BJ (cell line): ENCODE measurements around the gene SOCS4. TPM values are rescaled to one million over a fixed set of nuclear protein-coding genes. Genes with fewer than 3 reads are reported as not detected.
A peak's percentile ranks its signal among the peaks of the same experiment; 100 is the strongest.

ENCODE experiments used
- CTCF ChIA-PET: fragments of 350-600 bp; formaldehyde crosslinking; extraction: SDS; loops from one replicate; lab custom pipeline; 2021; ENCODE audit warnings: antibody characterized with exemption, inconsistent platforms; lab: Yijun Ruan, JAX
- POLR2A ChIA-PET: fragments of 300-600 bp; sonication (Branson Sonifier 250); formaldehyde crosslinking; extraction: SDS; loops from one replicate; lab custom pipeline; 2021; ENCODE audit warnings: antibody characterized with exemption; lab: Charles Lee
- DNase-seq: peaks from one replicate; pipeline ENCODE4 v3.0.0-alpha.2; 2011; ENCODE audit warnings: low read depth
- H3K27me3 ChIP-seq: 2 replicates; pipeline ENCODE4 v1.6.0; 2011; ENCODE audit warnings: low read length; ENCODE audit not compliant: control insufficient read depth, insufficient read depth
- H3K36me3 ChIP-seq: 2 replicates; pipeline ENCODE4 v1.5.1; 2011; ENCODE audit warnings: low read length; ENCODE audit not compliant: control insufficient read depth, insufficient read depth
- H3K4me3 ChIP-seq: 2 replicates; pipeline ENCODE4 v1.5.1; 2011; ENCODE audit warnings: low read depth, mild to moderate bottlenecking, control low read depth, low read length
- polyA minus RNA-seq: library from RNA; depleted of rRNA, polyadenylated mRNA; stranded (reverse); fragments of >200 nt; gene quantifications from 2 replicates; pipeline ENCODE4 v1.2.3, GENCODE V29; 2011; rRNA and poly(A)+ RNA removed
- polyA plus RNA-seq: library from polyadenylated mRNA; depleted of rRNA; stranded (reverse); fragments of >200 nt; gene quantifications from 2 replicates; pipeline ENCODE4 v1.2.3, GENCODE V29; 2011; rRNA removed
- TF ChIP-seq, protein P1 (sequence below): IDR thresholded peaks from 2 replicates; pipeline ENCODE4 v1.5.1; 2011; ENCODE audit warnings: low read depth, mild to moderate bottlenecking, control low read depth, inconsistent platforms, low read length, moderate library complexity; ENCODE audit not compliant: insufficient read depth

The SOCS4 gene
- polyA plus RNA-seq, result 3.0 and 6.2 TPM in 2 replicates
- polyA minus RNA-seq, result 17.8 and 20.8 TPM in 2 replicates

DNA sequence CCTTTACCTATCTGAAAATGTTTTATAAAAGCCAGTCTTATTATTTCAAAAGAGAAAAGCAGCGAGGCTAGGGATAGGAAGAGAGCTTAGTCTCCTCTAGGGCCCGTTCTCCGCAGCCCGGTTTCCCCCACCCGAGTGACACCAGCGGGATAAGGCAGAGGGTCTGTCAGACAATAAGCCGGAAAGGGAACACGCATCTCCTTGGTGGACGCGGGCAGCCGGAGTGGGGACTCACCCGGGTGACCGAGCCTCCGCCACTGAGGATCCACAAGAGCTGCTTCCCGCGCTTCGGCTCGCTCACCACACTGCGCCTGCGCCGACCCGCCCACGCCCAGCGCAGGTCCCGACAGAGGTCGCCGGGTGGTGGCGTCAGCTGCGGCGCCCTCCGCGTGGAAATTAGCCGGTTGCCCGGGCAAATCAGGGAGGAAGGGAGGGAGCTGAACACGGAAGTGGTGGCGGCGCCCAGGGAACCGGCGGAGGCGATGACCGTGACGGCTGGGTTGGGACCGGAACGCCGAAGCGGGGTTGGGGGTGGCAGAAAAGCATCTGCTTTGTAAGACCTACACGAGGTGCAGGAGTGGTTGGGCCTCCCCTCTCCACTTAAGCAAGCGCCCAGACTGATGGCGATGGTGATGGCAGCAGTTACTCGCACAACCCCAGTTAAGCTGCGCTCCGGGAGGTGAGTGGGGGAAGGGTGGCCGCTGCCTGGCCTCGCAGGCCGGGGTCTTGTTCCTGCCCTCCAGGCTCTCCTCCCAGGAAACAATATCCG, at the start of gene SOCS4, which contains the start of gene WDHD1:
Gene SOCS4, plus strand, starts transcription at position 444 of the 769 bp plus-strand sequence. CDS start 15,806 bp downstream, outside the sequence.
Gene WDHD1, minus strand, starts transcription at position 307 of the 769 bp plus-strand sequence. CDS start 312 bp downstream, outside the sequence.
- H3K27me3 ChIP-seq, result no peaks in the 10 kb centered on the region
- peak within 1 kb of the TSS; percentile 82 for H3K4me3 ChIP-seq
- CTCF ChIA-PET, result interaction anchor here (0.8 to 1.6 kb wide), 3 partner anchors 9 to 134 kb away, joined by 3 to 5 read pairs (median 4); partner anchors contain the start of gene MAPK1IP1L
- TF ChIP-seq, protein P1, sequence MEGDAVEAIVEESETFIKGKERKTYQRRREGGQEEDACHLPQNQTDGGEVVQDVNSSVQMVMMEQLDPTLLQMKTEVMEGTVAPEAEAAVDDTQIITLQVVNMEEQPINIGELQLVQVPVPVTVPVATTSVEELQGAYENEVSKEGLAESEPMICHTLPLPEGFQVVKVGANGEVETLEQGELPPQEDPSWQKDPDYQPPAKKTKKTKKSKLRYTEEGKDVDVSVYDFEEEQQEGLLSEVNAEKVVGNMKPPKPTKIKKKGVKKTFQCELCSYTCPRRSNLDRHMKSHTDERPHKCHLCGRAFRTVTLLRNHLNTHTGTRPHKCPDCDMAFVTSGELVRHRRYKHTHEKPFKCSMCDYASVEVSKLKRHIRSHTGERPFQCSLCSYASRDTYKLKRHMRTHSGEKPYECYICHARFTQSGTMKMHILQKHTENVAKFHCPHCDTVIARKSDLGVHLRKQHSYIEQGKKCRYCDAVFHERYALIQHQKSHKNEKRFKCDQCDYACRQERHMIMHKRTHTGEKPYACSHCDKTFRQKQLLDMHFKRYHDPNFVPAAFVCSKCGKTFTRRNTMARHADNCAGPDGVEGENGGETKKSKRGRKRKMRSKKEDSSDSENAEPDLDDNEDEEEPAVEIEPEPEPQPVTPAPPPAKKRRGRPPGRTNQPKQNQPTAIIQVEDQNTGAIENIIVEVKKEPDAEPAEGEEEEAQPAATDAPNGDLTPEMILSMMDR, result peak; percentile 4; the same call in 1 of the 2 replicates
- no peaks in the 10 kb centered on the region for H3K36me3 ChIP-seq
- POLR2A ChIA-PET, result no interaction called here
- peak; percentile 69 for DNase-seq

- TF ChIP-seq, protein P1, result no peak
- H3K4me3 ChIP-seq, result no peak overlapping the region
- ChIA-PET POLR2A (no interaction called here), CTCF (interaction anchor here (1.3 kb wide), 1 partner anchor 10 kb away, joined by 3 read pairs; no protein-coding TSS in a partner anchor)
- no peak for DNase-seq
- H3K27me3 ChIP-seq, result no peaks in the 10 kb centered on the region
- no peaks in the 10 kb centered on the region for H3K36me3 ChIP-seq
Measured at GRCh38 chr14:54979039-54979438, 48.0 kb upstream of the SOCS4 start.

- Histone ChIP-seq H3K36me3 (no peaks in the 10 kb centered on the region), H3K4me3 (no peak overlapping the region), H3K27me3 (no peaks in the 10 kb centered on the region)
- TF ChIP-seq, protein P1, result peak; percentile 20; the same call in 1 of the 2 replicates
- DNase-seq, result no peak
- ChIA-PET POLR2A (no interaction called here), CTCF (interaction anchor here (0.7 to 2.1 kb wide), 3 partner anchors 11 to 431 kb away, joined by 3 to 6 read pairs (median 3); no protein-coding TSS in a partner anchor)
Measured at GRCh38 chr14:54981698-54982097, 45.3 kb upstream of the SOCS4 start.

DNA sequence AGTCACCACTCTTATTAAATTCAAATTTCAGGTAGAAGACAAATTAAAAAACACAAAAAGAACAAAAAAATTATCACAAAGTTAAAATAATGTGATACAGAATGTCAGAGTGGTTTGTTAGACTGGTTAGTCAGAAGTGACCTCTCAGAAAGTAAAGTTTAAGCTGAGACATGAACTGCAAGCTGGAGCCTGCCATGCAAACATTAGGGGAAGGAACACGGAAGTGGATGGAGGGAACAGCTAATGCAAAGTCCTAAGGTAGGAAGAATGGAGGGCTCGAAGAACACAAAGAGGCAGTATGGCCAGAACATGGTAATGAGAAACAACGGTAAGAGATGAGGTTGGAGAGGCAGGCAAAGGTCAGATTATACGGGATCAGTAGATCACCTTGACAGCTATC, 41.9 kb upstream of the SOCS4 start:
- POLR2A ChIA-PET, result no interaction called here
- CTCF ChIA-PET, result interaction anchor here (1.0 to 1.1 kb wide), 2 partner anchors 13 kb away, joined by 3 read pairs; no protein-coding TSS in a partner anchor
- Histone ChIP-seq H3K4me3 (no peak overlapping the region), H3K27me3 (no peaks in the 10 kb centered on the region), H3K36me3 (no peaks in the 10 kb centered on the region)
- TF ChIP-seq, protein P1, result no peak
- DNase-seq, result no peak

- no peak overlapping the region for H3K4me3 ChIP-seq
- CTCF ChIA-PET, result no interaction called here
- no peaks in the 10 kb centered on the region for H3K27me3 ChIP-seq
- POLR2A ChIA-PET, result no interaction called here
- TF ChIP-seq, protein P1, result no peak
- no peaks in the 10 kb centered on the region; the same call in 1 of the 2 replicates for H3K36me3 ChIP-seq
- DNase-seq, result no peak
Measured at GRCh38 chr14:55000381-55000780, 26.7 kb upstream of the SOCS4 start.
